Body of pancreas (tissue), 4 donors: Measurements from ENCODE around the gene HDAC7. TPM values are rescaled to one million over a fixed set of nuclear protein-coding genes. Genes with fewer than 3 reads are reported as not detected.

Source experiments
- ATAC-seq: fragments of 150-250 bp; one replicate; pipeline ENCODE4 v1.9.1; 2016
- DNase-seq, 4 donors: peaks; one replicate each; pipeline ENCODE4 v3.0.0-alpha.2; 2019
- H3K27ac ChIP-seq, 4 donors: fragments of 200-600 bp; sonication (generic); 1 replicate in 3 of 4; 2 replicates in 1 of 4; pipeline versions ENCODE4 v1.5.1 to v1.6.1; 2016 to 2019; ENCODE audit warnings: mild to moderate bottlenecking in 1 of 4, mixed read lengths in 1 of 4, moderate library complexity in 1 of 4
- H3K27me3 ChIP-seq, 2 donors: fragments of 200-600 bp; sonication (generic); one replicate each; pipeline ENCODE4 v1.6.0; 2016; ENCODE audit warnings: mild to moderate bottlenecking in 1 of 2
- H3K36me3 ChIP-seq, 2 donors: fragments of 200-600 bp; sonication (generic); replicated peaks in 1 of 2; 2 replicates each; pipeline ENCODE4 v1.5.1; 2016; ENCODE audit warnings: low read depth in 2 of 2; ENCODE audit not compliant: insufficient read depth in 1 of 2
- H3K4me1 ChIP-seq: fragments of 200-600 bp; sonication (generic); one replicate; pipeline ENCODE4 v1.6.0; 2016
- H3K4me3 ChIP-seq, 2 donors: fragments of 200-600 bp; sonication (generic); 1 replicate in 1 of 2; 2 replicates in 1 of 2; pipeline ENCODE4 v1.5.1; 2016 to 2019
- H3K9me3 ChIP-seq, 3 donors: fragments of 200-600 bp; sonication (generic); 1 replicate in 2 of 3; 2 replicates in 1 of 3; pipeline ENCODE4 v1.5.1; 2016
- CTCF ChIP-seq, 7 experiments: fragments of 450-650 bp in 4 of 7; fragments of 200-600 bp in 3 of 7; sonication (generic) in 3 of 7; IDR thresholded peaks; one replicate each; pipeline ENCODE4 v1.5.1; 2016 to 2019; ENCODE audit warnings: antibody characterized with exemption in 7 of 7
- POLR2A ChIP-seq, 3 donors: fragments of 450-650 bp; IDR thresholded peaks; one replicate each; pipeline ENCODE4 v1.6.1; 2016; ENCODE audit warnings: antibody characterized with exemption in 3 of 3, mild to moderate bottlenecking in 2 of 3
- WGBS, 2 donors: methylation state at CpG; one replicate each; pipeline ENCODE4 v1.1.5; 2017; 5-methylcytosine and 5-hydroxymethylcytosine counted together
- intact Hi-C: fragments of 100-400 bp; cut with DNase I; formaldehyde crosslinking; loops from one replicate; pipeline ENCODE4 v1.15.1; 2023
- total RNA-seq, 2 donors: library from RNA; depleted of rRNA; stranded (reverse); fragments of >200 nt; gene quantifications; one replicate each; pipeline ENCODE4 v1.1.0, GENCODE V29; 2016

Gene HDAC7
- total RNA-seq, 2 donors from 2014 or later = 26.2 to 26.7 TPM

- Histone ChIP-seq H3K4me3 (no peak overlapping the region), H3K36me3 (peaks cover 0 to 4% of the 10 kb centered on the region in 2 donors), H3K27ac (no peak overlapping the region), H3K27me3 (no peaks in the 10 kb centered on the region), H3K4me1 (peaks cover 9% of the 10 kb centered on the region), H3K9me3 (no peaks in the 10 kb centered on the region)
- DNase-seq = no peak
- no peak for ATAC-seq
- TF ChIP-seq CTCF (IDR thresholded peaks at IDR 0.05) (no peak), POLR2A (IDR thresholded peaks at IDR 0.05) (no peak)
- 83% methylated on average over 10 to 13 of the region's 13 CpGs for WGBS, 2 donors
- intact Hi-C loops = loop anchor here (5.0 kb wide), 2 partner anchors 56 to 69 kb away; no protein-coding TSS in a partner anchor
These were observed 38.0 kb downstream of the HDAC7 start for GRCh38 chr12:47781479-47782371.

GRCh38 chr12:47779943-47780504 is 39.7 kb downstream of the HDAC7 start:
- Histone ChIP-seq H3K27me3 (no peaks in the 10 kb centered on the region), H3K4me1 (peaks cover 24% of the 10 kb centered on the region), H3K36me3 (peaks cover 0 to 4% of the 10 kb centered on the region in 2 donors), H3K4me3 (no peak overlapping the region), H3K27ac (no peak overlapping the region), H3K9me3 (no peaks in the 10 kb centered on the region)
- intact Hi-C loops = loop anchor here (5.0 kb wide), 2 partner anchors 57 to 68 kb away; no protein-coding TSS in a partner anchor
- TF ChIP-seq CTCF (IDR thresholded peaks at IDR 0.05) (no peak), POLR2A (IDR thresholded peaks at IDR 0.05) (no peak)
- 68 to 71% methylated on average over 8 to 11 of the region's 11 CpGs for WGBS, 2 donors
- ATAC-seq = no peak
- no peak for DNase-seq

- no peak overlapping the region for H3K27ac ChIP-seq
These were observed 40.3 kb downstream of the HDAC7 start for GRCh38 chr12:47779301-47779942.

GRCh38 chr12:47778881-47779280 is 40.8 kb downstream of the HDAC7 start:
- H3K36me3 ChIP-seq = no peaks in the 10 kb centered on the region
- intact Hi-C loops = no loop called here
- 33 to 55% methylated on average over 9 to 14 of the region's 14 CpGs for WGBS, 2 donors
- no peak overlapping the region for H3K27ac ChIP-seq
- no peak overlapping the region for H3K4me3 ChIP-seq
- no peaks in the 10 kb centered on the region for H3K9me3 ChIP-seq
- H3K4me1 ChIP-seq = peaks cover 36% of the 10 kb centered on the region
- ATAC-seq = no peak
- no peaks in the 10 kb centered on the region for H3K27me3 ChIP-seq
- TF ChIP-seq POLR2A (IDR thresholded peaks at IDR 0.05) = no peak
- no peak for TF ChIP-seq CTCF (IDR thresholded peaks at IDR 0.05)
- no peak for DNase-seq

More at GRCh38 chr12:47779301-47779942, 40.3 kb downstream of the HDAC7 start:
- no peaks in the 10 kb centered on the region for H3K36me3 ChIP-seq
- 31 to 33% methylated on average over 13 to 18 of the region's 19 CpGs for WGBS, 2 donors
- peak; percentile 86 for ATAC-seq
- H3K27me3 ChIP-seq = no peaks in the 10 kb centered on the region
- TF ChIP-seq CTCF (IDR thresholded peaks at IDR 0.05) (peak; percentile 86 to 95 (median 93)), POLR2A (IDR thresholded peaks at IDR 0.05) (no peak)
- intact Hi-C loops = no loop called here
- peak; percentile 86 to 91 (median 88) for DNase-seq
- no peak overlapping the region for H3K4me3 ChIP-seq
- H3K9me3 ChIP-seq = no peaks in the 10 kb centered on the region
- H3K4me1 ChIP-seq = peaks cover 30% of the 10 kb centered on the region
